Measurements from ENCODE around the gene KCNK1. TPM values are rescaled to one million over a fixed set of nuclear protein-coding genes. Genes with fewer than 3 reads are reported as not detected.

The KCNK1 gene
- total RNA-seq, 1 donor from 2014 or later, result not detected

GRCh38 chr1:233625087-233625486, 11.2 kb downstream of the KCNK1 start:
- no peak for TF ChIP-seq CTCF (IDR thresholded peaks at IDR 0.05; ENCODE audit: partially characterized antibody, unreplicated experiment)

GRCh38 chr1:233625510-233625981, 11.6 kb downstream of the KCNK1 start:
- no peaks in the 10 kb centered on the region for H3K36me3 Mint-ChIP-seq (ENCODE audit: unreplicated experiment)
- TF ChIP-seq CTCF (IDR thresholded peaks at IDR 0.05; ENCODE audit: partially characterized antibody, unreplicated experiment), result no peak
- H3K27me3 Mint-ChIP-seq (ENCODE audit: unreplicated experiment), result no peaks in the 10 kb centered on the region
- H3K4me1 Mint-ChIP-seq (ENCODE audit: low read depth, unreplicated experiment), result no peaks in the 10 kb centered on the region
- no peak overlapping the region for H3K27ac Mint-ChIP-seq (ENCODE audit: unreplicated experiment)
- no peak for DNase-seq
- no peak overlapping the region for H3K4me3 Mint-ChIP-seq (ENCODE audit: unreplicated experiment)
- no peaks in the 10 kb centered on the region for H3K9me3 Mint-ChIP-seq (ENCODE audit: unreplicated experiment)

More at GRCh38 chr1:233625087-233625486, 11.2 kb downstream of the KCNK1 start:
- Mint-ChIP-seq H3K4me1 (ENCODE audit: low read depth, unreplicated experiment) (no peaks in the 10 kb centered on the region), H3K27me3 (ENCODE audit: unreplicated experiment) (no peaks in the 10 kb centered on the region), H3K4me3 (ENCODE audit: unreplicated experiment) (no peak overlapping the region), H3K27ac (ENCODE audit: unreplicated experiment) (no peak overlapping the region), H3K9me3 (ENCODE audit: unreplicated experiment) (no peaks in the 10 kb centered on the region), H3K36me3 (ENCODE audit: unreplicated experiment) (no peaks in the 10 kb centered on the region)
- DNase-seq, result no peak

GRCh38 chr1:233627376-233627775, 13.5 kb downstream of the KCNK1 start:
- Mint-ChIP-seq H3K27me3 (ENCODE audit: unreplicated experiment) (no peaks in the 10 kb centered on the region), H3K4me1 (ENCODE audit: low read depth, unreplicated experiment) (no peaks in the 10 kb centered on the region), H3K4me3 (ENCODE audit: unreplicated experiment) (no peak overlapping the region), H3K9me3 (ENCODE audit: unreplicated experiment) (no peaks in the 10 kb centered on the region), H3K27ac (ENCODE audit: unreplicated experiment) (no peak overlapping the region), H3K36me3 (ENCODE audit: unreplicated experiment) (no peaks in the 10 kb centered on the region)
- no peak for TF ChIP-seq CTCF (IDR thresholded peaks at IDR 0.05; ENCODE audit: partially characterized antibody, unreplicated experiment)
- no peak for DNase-seq

- Mint-ChIP-seq H3K36me3 (ENCODE audit: unreplicated experiment) (no peaks in the 10 kb centered on the region), H3K27me3 (ENCODE audit: unreplicated experiment) (no peaks in the 10 kb centered on the region), H3K9me3 (ENCODE audit: unreplicated experiment) (no peaks in the 10 kb centered on the region), H3K27ac (ENCODE audit: unreplicated experiment) (no peak overlapping the region), H3K4me1 (ENCODE audit: low read depth, unreplicated experiment) (no peaks in the 10 kb centered on the region), H3K4me3 (ENCODE audit: unreplicated experiment) (no peak overlapping the region)
- no peak for TF ChIP-seq CTCF (IDR thresholded peaks at IDR 0.05; ENCODE audit: partially characterized antibody, unreplicated experiment)
- DNase-seq, result no peak
These were observed 13.9 kb downstream of the KCNK1 start for GRCh38 chr1:233627823-233628222.

- DNase-seq, result no peak
- Mint-ChIP-seq H3K9me3 (ENCODE audit: unreplicated experiment) (peaks cover 2% of the 10 kb centered on the region), H3K4me3 (ENCODE audit: unreplicated experiment) (no peak overlapping the region), H3K4me1 (ENCODE audit: low read depth, unreplicated experiment) (no peaks in the 10 kb centered on the region), H3K27me3 (ENCODE audit: unreplicated experiment) (peaks cover 2% of the 10 kb centered on the region), H3K27ac (ENCODE audit: unreplicated experiment) (no peak overlapping the region), H3K36me3 (ENCODE audit: unreplicated experiment) (no peaks in the 10 kb centered on the region)
- no peak for TF ChIP-seq CTCF (IDR thresholded peaks at IDR 0.05; ENCODE audit: partially characterized antibody, unreplicated experiment)
These were observed 15.5 kb downstream of the KCNK1 start for GRCh38 chr1:233629305-233629935.

Measured in glutamatergic neuron (in vitro differentiated cells).